Fibroblast of pulmonary artery (primary cell): ENCODE results near the gene TARBP2.
"Not testable (repeated sequence)": the region's sequence is repeated elsewhere in the genome, so short reads cannot be mapped to it uniquely, and the experiment has no call there.

Experiments used
- DNase-seq: peaks from one replicate; pipeline ENCODE4 v3.0.0-alpha.2; 2010; ENCODE audit warnings: low read depth
- H3K4me3 ChIP-seq: replicated peaks from 2 replicates; pipeline ENCODE4 v1.5.1; 2011; ENCODE audit warnings: low read depth, mild to moderate bottlenecking, control low read depth, low read length, moderate library complexity
- TF ChIP-seq, protein P1 (sequence below): IDR thresholded peaks from 2 replicates; pipeline ENCODE4 v1.5.1; 2011; ENCODE audit warnings: mild to moderate bottlenecking, control low read depth, low read length, inconsistent platforms; ENCODE audit errors: missing control alignments

TARBP2 gene

GRCh38 chr12:53476769-53477209 lies 24.3 kb upstream of the TARBP2 start:
- no peak overlapping the region for H3K4me3 ChIP-seq
- TF ChIP-seq, protein P1, sequence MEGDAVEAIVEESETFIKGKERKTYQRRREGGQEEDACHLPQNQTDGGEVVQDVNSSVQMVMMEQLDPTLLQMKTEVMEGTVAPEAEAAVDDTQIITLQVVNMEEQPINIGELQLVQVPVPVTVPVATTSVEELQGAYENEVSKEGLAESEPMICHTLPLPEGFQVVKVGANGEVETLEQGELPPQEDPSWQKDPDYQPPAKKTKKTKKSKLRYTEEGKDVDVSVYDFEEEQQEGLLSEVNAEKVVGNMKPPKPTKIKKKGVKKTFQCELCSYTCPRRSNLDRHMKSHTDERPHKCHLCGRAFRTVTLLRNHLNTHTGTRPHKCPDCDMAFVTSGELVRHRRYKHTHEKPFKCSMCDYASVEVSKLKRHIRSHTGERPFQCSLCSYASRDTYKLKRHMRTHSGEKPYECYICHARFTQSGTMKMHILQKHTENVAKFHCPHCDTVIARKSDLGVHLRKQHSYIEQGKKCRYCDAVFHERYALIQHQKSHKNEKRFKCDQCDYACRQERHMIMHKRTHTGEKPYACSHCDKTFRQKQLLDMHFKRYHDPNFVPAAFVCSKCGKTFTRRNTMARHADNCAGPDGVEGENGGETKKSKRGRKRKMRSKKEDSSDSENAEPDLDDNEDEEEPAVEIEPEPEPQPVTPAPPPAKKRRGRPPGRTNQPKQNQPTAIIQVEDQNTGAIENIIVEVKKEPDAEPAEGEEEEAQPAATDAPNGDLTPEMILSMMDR, result peak; percentile 38
- peak; percentile 44 for DNase-seq

DNA sequence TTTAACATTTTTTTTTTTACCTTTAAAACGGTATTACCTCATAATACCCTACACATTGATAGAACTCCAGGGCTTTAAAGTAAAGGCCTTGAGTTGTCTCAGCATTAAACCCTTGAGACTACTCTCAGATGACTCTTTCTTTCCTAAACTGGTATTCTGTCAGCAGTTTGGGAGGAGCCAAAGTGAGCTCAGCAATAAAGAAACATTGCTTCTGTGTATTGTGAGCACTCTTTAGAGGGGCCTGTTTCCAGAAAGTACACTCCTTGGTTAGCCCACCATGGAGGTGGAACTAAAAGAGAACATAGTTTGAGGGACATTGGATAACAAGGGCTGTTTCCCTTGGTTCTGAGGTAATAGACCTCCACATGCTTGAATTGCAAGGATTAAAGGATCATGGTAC lies 22.2 kb upstream of the TARBP2 start:
- H3K4me3 ChIP-seq, result no peak overlapping the region
- TF ChIP-seq, protein P1, result no peak

GRCh38 chr12:53479331-53479730 lies 21.8 kb upstream of the TARBP2 start:
- no peak for DNase-seq
- TF ChIP-seq, protein P1, result no peak
- H3K4me3 ChIP-seq, result no peak overlapping the region

More for the DNA sequence above, 22.2 kb upstream of the TARBP2 start:
- DNase-seq, result no peak

- DNase-seq, result no peak
- TF ChIP-seq, protein P1, result no peak
- no peak overlapping the region for H3K4me3 ChIP-seq
Measured at GRCh38 chr12:53480491-53481442, 20.3 kb upstream of the TARBP2 start.

DNA sequence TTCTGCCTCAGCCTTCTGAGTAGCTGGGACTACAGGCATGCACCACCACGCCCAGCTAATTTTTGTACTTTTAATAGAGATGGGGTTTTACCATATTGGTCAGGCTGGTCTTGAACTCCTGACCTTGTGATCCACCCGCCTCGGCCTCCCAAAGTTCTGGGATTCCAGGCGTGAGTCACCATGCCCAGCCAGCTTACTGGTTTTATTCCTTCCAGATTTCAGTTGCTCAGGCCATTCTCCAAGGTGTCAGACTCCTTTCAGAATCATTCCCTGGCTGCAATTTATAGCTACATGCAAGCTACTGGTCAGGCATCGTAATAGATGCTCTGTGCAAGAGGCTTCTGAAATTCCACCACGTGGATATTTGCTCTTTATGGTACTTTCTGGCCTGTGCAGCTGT lies 19.6 kb upstream of the TARBP2 start:
- H3K4me3 ChIP-seq, DNase-seq: not testable (repeated sequence)

DNA sequence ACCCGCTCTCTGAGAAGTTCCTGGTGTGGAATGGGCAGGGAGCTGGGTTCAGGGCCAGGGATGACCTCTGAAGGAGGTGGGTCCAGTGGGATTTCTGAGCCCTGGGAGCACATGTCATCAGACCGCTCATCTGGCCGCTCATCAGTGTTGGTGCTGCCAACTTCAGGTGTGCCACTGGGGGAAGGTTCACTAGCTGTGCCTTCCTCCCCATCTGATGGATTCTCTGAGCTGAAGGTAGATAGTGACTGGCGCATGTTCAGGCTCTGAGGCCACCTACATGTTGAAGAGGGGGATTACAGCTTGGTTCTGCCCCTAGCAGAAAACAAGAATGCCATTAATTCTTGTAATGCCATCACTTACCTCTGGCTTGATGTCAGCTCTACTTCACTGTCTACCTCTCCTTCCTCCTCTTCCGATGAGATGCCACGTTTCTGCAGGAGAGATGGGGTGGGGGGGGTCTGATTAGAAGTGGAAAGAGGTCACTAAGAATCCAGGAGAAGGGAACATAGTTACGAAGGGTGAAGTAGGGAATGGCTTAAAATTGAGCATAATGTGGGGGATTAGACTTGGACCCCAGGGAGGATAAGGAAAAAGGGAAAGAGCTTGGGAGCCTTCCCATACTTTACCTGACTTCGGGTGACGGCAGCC lies 19.0 kb upstream of the TARBP2 start:
- no peak for DNase-seq
- H3K4me3 ChIP-seq, result no peak overlapping the region
- TF ChIP-seq, protein P1, result peak; percentile 30

GRCh38 chr12:53482626-53483168 lies 18.4 kb upstream of the TARBP2 start:
- TF ChIP-seq, protein P1, result no peak
- H3K4me3 ChIP-seq, result no peak overlapping the region
- no peak for DNase-seq
